ENCODE results near the gene NALCN. TPM values are rescaled to one million over a fixed set of nuclear protein-coding genes. Genes with fewer than 3 reads are reported as not detected.

The NALCN gene
- total RNA-seq, 4 donors from 2014 or later, result under 0.01 to 1.3 (median 0.17) TPM; not detected in 1

- TF ChIP-seq CTCF (IDR thresholded peaks at IDR 0.05; ENCODE audit: low read depth), result no peak
Measured at GRCh38 chr13:101346161-101346560, 70.1 kb downstream of the NALCN start.

GRCh38 chr13:101343128-101343787 lies 73.0 kb downstream of the NALCN start:
- no peak for TF ChIP-seq CTCF (IDR thresholded peaks at IDR 0.05; ENCODE audit: low read depth)

- TF ChIP-seq CTCF (IDR thresholded peaks at IDR 0.05; ENCODE audit: low read depth), result no peak
Measured at GRCh38 chr13:101341464-101341863, 74.8 kb downstream of the NALCN start.

- TF ChIP-seq CTCF (IDR thresholded peaks at IDR 0.05; ENCODE audit: low read depth), result no peak
Measured at GRCh38 chr13:101339202-101339601, 77.1 kb downstream of the NALCN start.

GRCh38 chr13:101332583-101332982 lies 83.7 kb downstream of the NALCN start:
- TF ChIP-seq CTCF (IDR thresholded peaks at IDR 0.05; ENCODE audit: low read depth), result no peak

- TF ChIP-seq CTCF (IDR thresholded peaks at IDR 0.05; ENCODE audit: low read depth), result no peak
Measured at GRCh38 chr13:101331731-101332130, 84.6 kb downstream of the NALCN start.

GRCh38 chr13:101327871-101328270 lies 88.4 kb downstream of the NALCN start:
- TF ChIP-seq CTCF (IDR thresholded peaks at IDR 0.05; ENCODE audit: low read depth), result no peak

Measured in subcutaneous adipose tissue (tissue), 4 donors.